CD14-positive monocyte (primary cell): ENCODE data around the gene NIPAL4. TPM values are rescaled to one million over a fixed set of nuclear protein-coding genes. Genes with fewer than 3 reads are reported as not detected.

Experiments used
- DNase-seq, 3 donors: peaks; one replicate each; pipeline ENCODE4 v3.0.0-alpha.2; 2011 to 2022
- H2AFZ ChIP-seq: 2 replicates; pipeline ENCODE4 v1.6.0; 2012; ENCODE audit warnings: mild to moderate bottlenecking, low read depth, low read length, inconsistent platforms; ENCODE audit not compliant: insufficient read depth, poor library complexity, severe bottlenecking
- H3K27ac ChIP-seq, 2 donors: 1 replicate in 1 of 2; 2 replicates in 1 of 2; pipeline ENCODE4 v1.5.1; 2012 to 2013; ENCODE audit warnings: low read length in 2 of 2, control low read depth in 1 of 2, inconsistent platforms in 1 of 2, low read depth in 1 of 2, mild to moderate bottlenecking in 1 of 2
- H3K27me3 ChIP-seq, 2 donors: one replicate each; pipeline versions ENCODE4 v1.6.0 to v1.6.1; 2011 to 2013; ENCODE audit warnings: low read length in 2 of 2; ENCODE audit not compliant: control insufficient read depth in 2 of 2, insufficient read depth in 2 of 2
- H3K36me3 ChIP-seq, 2 donors: replicated peaks in 1 of 2; 1 replicate in 1 of 2; 2 replicates in 1 of 2; pipeline versions ENCODE4 v1.5.1 to v1.6.1; 2012 to 2013; ENCODE audit warnings: low read length in 2 of 2, control low read depth in 1 of 2, inconsistent platforms in 1 of 2, mild to moderate bottlenecking in 1 of 2; ENCODE audit not compliant: insufficient read depth in 2 of 2, control insufficient read depth in 1 of 2
- H3K4me1 ChIP-seq, 2 donors: 1 replicate in 1 of 2; 2 replicates in 1 of 2; pipeline versions ENCODE4 v1.5.1 to v1.6.1; 2012 to 2013; ENCODE audit warnings: low read length in 2 of 2, control low read depth in 1 of 2, inconsistent platforms in 1 of 2, mild to moderate bottlenecking in 1 of 2, moderate library complexity in 1 of 2; ENCODE audit not compliant: insufficient read depth in 2 of 2, control insufficient read depth in 1 of 2
- H3K4me2 ChIP-seq: replicated peaks from 2 replicates; pipeline ENCODE3; 2012; ENCODE audit warnings: low read length, moderate library complexity, mild to moderate bottlenecking; ENCODE audit not compliant: poor library complexity, severe bottlenecking; ENCODE audit errors: extremely low read depth
- H3K4me3 ChIP-seq, 3 experiments: fragments of 200-600 bp in 1 of 3; sonication (generic) in 1 of 3; replicated peaks in 1 of 3; 1 replicate in 2 of 3; 2 replicates in 1 of 3; pipeline ENCODE4 v1.5.1; 2011 to 2013; ENCODE audit warnings: low read length in 3 of 3, mild to moderate bottlenecking in 3 of 3, control low read depth in 2 of 3, low read depth in 2 of 3, inconsistent platforms in 1 of 3, moderate library complexity in 1 of 3
- H3K79me2 ChIP-seq: 2 replicates; pipeline ENCODE4 v1.6.0; 2012; ENCODE audit warnings: mild to moderate bottlenecking, control low read depth, inconsistent platforms, low read length, moderate library complexity; ENCODE audit not compliant: insufficient read depth
- H3K9ac ChIP-seq: 2 replicates; pipeline ENCODE4 v1.6.0; 2017; ENCODE audit warnings: low read length, mild to moderate bottlenecking; ENCODE audit not compliant: insufficient read depth, poor library complexity, severe bottlenecking
- H3K9me3 ChIP-seq, 2 donors: replicated peaks in 1 of 2; 1 replicate in 1 of 2; 2 replicates in 1 of 2; pipeline versions ENCODE4 v1.5.1 to v1.6.1; 2012 to 2013; ENCODE audit warnings: low read length in 2 of 2, control low read depth in 1 of 2; ENCODE audit not compliant: control insufficient read depth in 1 of 2, insufficient read depth in 1 of 2
- H4K20me1 ChIP-seq: 2 replicates; pipeline ENCODE4 v1.6.0; 2012; ENCODE audit warnings: mild to moderate bottlenecking, low read length, control low read depth, moderate library complexity; ENCODE audit not compliant: insufficient read depth
- H3K27ac Mint-ChIP-seq, 7 donors: one replicate each; pipeline ENCODE4 v1.8.0; 2020; ENCODE audit warnings: mild to moderate bottlenecking in 7 of 7, mixed read lengths in 7 of 7, moderate library complexity in 6 of 7, inconsistent platforms in 2 of 7
- H3K27me3 Mint-ChIP-seq, 3 donors: one replicate each; pipeline ENCODE4 v1.8.0; 2021 to 2022; ENCODE audit warnings: low read depth in 3 of 3, mild to moderate bottlenecking in 3 of 3, mixed read lengths in 3 of 3, moderate library complexity in 3 of 3, inconsistent platforms in 1 of 3
- H3K36me3 Mint-ChIP-seq, 2 donors: one replicate each; pipeline ENCODE4 v1.8.0; 2020; ENCODE audit warnings: mixed read lengths in 2 of 2, inconsistent platforms in 1 of 2, mild to moderate bottlenecking in 1 of 2
- H3K4me1 Mint-ChIP-seq: one replicate; pipeline ENCODE4 v1.8.0; 2020; ENCODE audit warnings: mild to moderate bottlenecking, mixed read lengths
- H3K4me3 Mint-ChIP-seq, 2 donors: one replicate each; pipeline ENCODE4 v1.8.0; 2020; ENCODE audit warnings: mild to moderate bottlenecking in 2 of 2, mixed read lengths in 2 of 2, moderate library complexity in 1 of 2
- H3K9me3 Mint-ChIP-seq, 7 donors: one replicate each; pipeline ENCODE4 v1.8.0; 2020 to 2022; ENCODE audit warnings: mixed read lengths in 7 of 7, mild to moderate bottlenecking in 6 of 7, moderate library complexity in 6 of 7, inconsistent platforms in 2 of 7
- WGBS: methylation state at CpG from one replicate; pipeline ENCODE4 v1.1.5; 2013; ENCODE audit warnings: missing lambda C conversion rate; ENCODE audit not compliant: insufficient coverage; 5-methylcytosine and 5-hydroxymethylcytosine counted together
- intact Hi-C, 2 donors: fragments of 100-400 bp; cut with micrococcal nuclease; formaldehyde crosslinking; loops; one replicate each; pipeline versions ENCODE4 v1.15.0 to v1.15.1; 2023
- polyA plus RNA-seq, 3 donors: library from polyadenylated mRNA; depleted of rRNA in 1 of 3; unstranded in 2 of 3; stranded (reverse) in 1 of 3; fragments of 300-500 nt in 2 of 3; fragments of >200 nt in 1 of 3; fragmentation: Illumina TruSeq in 2 of 3; gene quantifications; 1 replicate in 2 of 3; 2 replicates in 1 of 3; pipeline ENCODE4 v1.2.3, GENCODE V29; 2012 to 2021
- TF ChIP-seq, protein P1 (sequence below): fragments of 200-600 bp; IDR thresholded peaks from one replicate; pipeline ENCODE4 v1.8.0; 2022; ENCODE audit warnings: antibody characterized with exemption, mild to moderate bottlenecking

The NIPAL4 gene
- polyA plus RNA-seq, 3 donors = 0.04 to 2.3 TPM; not detected in 1

DNA sequence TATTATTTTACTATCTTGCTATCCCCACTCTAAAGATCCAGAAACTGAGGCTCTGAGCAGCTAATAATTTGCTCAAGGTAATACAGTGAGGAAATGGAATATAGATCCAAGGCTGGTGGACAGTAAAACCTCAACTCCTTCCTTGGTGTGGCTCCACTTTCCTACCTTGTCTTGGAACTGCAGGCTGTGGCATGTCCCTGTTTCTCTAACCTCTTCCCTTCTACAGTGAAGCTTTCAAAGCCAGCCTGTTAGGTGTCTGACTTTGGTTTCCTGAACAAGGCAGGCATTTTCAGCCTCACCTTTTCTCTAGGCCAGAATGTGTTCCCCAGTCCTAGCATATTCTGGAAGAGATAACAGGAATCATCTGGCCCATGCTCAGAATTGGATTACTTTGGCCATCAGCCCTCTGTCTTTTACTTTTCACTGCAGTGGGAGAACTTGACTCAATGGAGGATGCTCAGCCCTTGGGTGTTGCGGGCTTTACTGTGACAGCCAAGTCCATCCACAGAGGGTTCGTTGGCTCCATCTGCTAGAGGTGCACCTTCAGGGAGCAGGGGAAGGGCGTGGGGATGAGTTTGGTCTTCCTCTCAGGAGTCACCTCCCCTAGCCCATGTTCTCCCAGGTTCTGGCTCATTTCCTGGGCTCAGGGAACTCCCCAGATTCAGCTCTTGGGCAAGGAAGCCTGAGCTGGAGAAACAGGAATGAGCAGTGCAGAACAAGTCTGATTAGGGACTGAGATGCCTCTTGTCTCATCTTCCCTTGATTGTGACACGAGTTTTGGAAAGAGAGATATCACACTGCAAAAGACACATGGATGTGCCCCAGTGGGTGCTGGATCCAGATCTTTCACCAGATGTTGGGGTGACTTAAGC lies 1.1 kb downstream of the NIPAL4 start:
- no peaks in the 10 kb centered on the region for H3K9me3 ChIP-seq
- peaks cover 29 to 38% (median 34%) of the 10 kb centered on the region in 3 donors for H3K27me3 Mint-ChIP-seq
- WGBS = 100% methylated on average over 3 of the region's 4 CpGs
- H3K27ac Mint-ChIP-seq = peak overlapping the region in 1 of 7 donors; percentile 37
- H3K4me3 Mint-ChIP-seq = peak overlapping the region; percentile 12 to 81
- peaks cover 37% of the 10 kb centered on the region for H3K4me1 Mint-ChIP-seq
- H3K36me3 ChIP-seq = no peaks in the 10 kb centered on the region
- no peak overlapping the region for H2AFZ ChIP-seq
- no peak overlapping the region for H3K4me2 ChIP-seq
- peaks cover 0 to 8% (median 4%) of the 10 kb centered on the region in 7 donors for H3K9me3 Mint-ChIP-seq
- peaks cover 30 to 43% of the 10 kb centered on the region in 2 donors for H3K4me1 ChIP-seq
- no peak overlapping the region for H3K9ac ChIP-seq
- H4K20me1 ChIP-seq = no peaks in the 10 kb centered on the region
- H3K4me3 ChIP-seq = no peak overlapping the region
- H3K36me3 Mint-ChIP-seq = peaks cover 4 to 12% of the 10 kb centered on the region in 2 donors
- no peaks in the 10 kb centered on the region for H3K79me2 ChIP-seq
- DNase-seq = peak in 1 of 3 donors; percentile 47
- H3K27me3 ChIP-seq = peaks cover 35 to 39% of the 10 kb centered on the region in 2 donors
- intact Hi-C loops = no loop called here
- no peak overlapping the region for H3K27ac ChIP-seq
- TF ChIP-seq, protein P1, sequence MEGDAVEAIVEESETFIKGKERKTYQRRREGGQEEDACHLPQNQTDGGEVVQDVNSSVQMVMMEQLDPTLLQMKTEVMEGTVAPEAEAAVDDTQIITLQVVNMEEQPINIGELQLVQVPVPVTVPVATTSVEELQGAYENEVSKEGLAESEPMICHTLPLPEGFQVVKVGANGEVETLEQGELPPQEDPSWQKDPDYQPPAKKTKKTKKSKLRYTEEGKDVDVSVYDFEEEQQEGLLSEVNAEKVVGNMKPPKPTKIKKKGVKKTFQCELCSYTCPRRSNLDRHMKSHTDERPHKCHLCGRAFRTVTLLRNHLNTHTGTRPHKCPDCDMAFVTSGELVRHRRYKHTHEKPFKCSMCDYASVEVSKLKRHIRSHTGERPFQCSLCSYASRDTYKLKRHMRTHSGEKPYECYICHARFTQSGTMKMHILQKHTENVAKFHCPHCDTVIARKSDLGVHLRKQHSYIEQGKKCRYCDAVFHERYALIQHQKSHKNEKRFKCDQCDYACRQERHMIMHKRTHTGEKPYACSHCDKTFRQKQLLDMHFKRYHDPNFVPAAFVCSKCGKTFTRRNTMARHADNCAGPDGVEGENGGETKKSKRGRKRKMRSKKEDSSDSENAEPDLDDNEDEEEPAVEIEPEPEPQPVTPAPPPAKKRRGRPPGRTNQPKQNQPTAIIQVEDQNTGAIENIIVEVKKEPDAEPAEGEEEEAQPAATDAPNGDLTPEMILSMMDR = no peak

DNA sequence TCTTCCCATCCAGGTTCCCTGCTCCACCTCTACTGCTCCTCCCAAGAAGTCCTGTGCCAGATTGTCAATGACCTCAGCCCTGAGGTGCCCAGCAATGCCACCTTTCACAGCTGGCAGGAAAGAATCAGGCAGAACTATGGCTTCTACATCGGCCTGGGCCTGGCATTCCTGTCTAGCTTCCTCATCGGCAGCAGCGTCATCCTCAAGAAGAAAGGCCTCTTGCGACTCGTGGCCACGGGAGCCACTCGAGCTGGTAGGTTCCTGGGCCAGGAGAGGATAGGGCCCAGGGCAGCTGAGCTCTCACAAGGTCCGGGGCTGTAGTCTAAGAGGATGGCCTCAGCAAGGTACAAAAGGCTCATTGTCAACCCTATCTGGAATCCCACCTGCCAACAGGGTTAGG lies 3.1 kb downstream of the NIPAL4 start:
- no peak for DNase-seq
- H3K4me3 ChIP-seq = no peak overlapping the region
- no peaks in the 10 kb centered on the region for H3K9me3 ChIP-seq
- peaks cover 4 to 12% of the 10 kb centered on the region in 2 donors for H3K36me3 Mint-ChIP-seq
- no peaks in the 10 kb centered on the region for H3K36me3 ChIP-seq
- peaks cover 30 to 36% of the 10 kb centered on the region in 2 donors for H3K4me1 ChIP-seq
- H3K4me1 Mint-ChIP-seq = peaks cover 34% of the 10 kb centered on the region
- H3K27ac ChIP-seq = no peak overlapping the region
- H3K27me3 ChIP-seq = peaks cover 35 to 39% of the 10 kb centered on the region in 2 donors
- H3K27me3 Mint-ChIP-seq = peaks cover 29 to 38% (median 34%) of the 10 kb centered on the region in 3 donors
- 95% methylated on average over 7 of the region's 8 CpGs for WGBS
- H2AFZ ChIP-seq = no peak overlapping the region
- H4K20me1 ChIP-seq = no peaks in the 10 kb centered on the region
- H3K9ac ChIP-seq = no peak overlapping the region
- H3K4me2 ChIP-seq = no peak overlapping the region
- TF ChIP-seq, protein P1 = no peak
- no peak overlapping the region for H3K4me3 Mint-ChIP-seq
- H3K27ac Mint-ChIP-seq = peak overlapping the region in 3 of 7 donors; percentile 49 to 92 (median 91)
- intact Hi-C loops = no loop called here
- no peaks in the 10 kb centered on the region for H3K79me2 ChIP-seq
- H3K9me3 Mint-ChIP-seq = peaks cover 0 to 8% (median 4%) of the 10 kb centered on the region in 7 donors
